ENCODE data around the gene CASS4. TPM values are rescaled to one million over a fixed set of nuclear protein-coding genes. Genes with fewer than 3 reads are reported as not detected.

The CASS4 gene
- total and polyA plus RNA-seq, 2 donors (not counting 3 experiments of a cell fraction or from before 2014, with no cell fraction given) = not detected

DNA sequence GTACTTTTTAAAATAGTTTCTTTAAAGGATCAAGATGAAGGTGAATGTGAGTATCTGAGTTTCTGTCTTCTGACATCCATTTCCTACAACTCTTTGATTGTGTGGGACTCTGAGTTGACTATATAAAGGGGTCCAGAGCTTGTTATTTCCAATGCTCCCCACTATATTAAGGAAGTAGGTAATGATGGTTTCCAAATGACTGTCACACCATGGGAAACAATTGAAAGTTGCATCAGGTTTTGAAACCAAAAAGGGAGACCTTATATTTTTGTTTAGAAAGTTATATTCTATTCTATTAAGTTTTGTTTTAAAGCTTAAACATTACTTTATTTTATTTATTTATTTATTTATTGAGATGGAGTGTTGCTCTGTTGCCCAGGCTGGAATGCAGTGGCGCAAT is 11.2 kb downstream of the CASS4 start:
- BruUV-seq (replicated peaks) = no TSS peak
- no peak for FAIRE-seq
- Histone ChIP-seq H3K4me1 (ENCODE audit: control insufficient read depth, extremely low read depth, insufficient read depth, low read length) (peaks cover 37% of the 10 kb centered on the region), H2AFZ (ENCODE audit: low read depth, low read length) (no peak overlapping the region), H3K36me3 (ENCODE audit: control insufficient read depth in 2 of 2, extremely low read depth in 1 of 2, insufficient read depth in 2 of 2, low read length in 2 of 2) (no peaks in the 10 kb centered on the region), H3K4me2 (ENCODE audit: insufficient read depth, low read length) (peak overlapping the region; percentile 41), H3K9me3 (replicated peaks; ENCODE audit: control insufficient read depth, insufficient read depth, low read length) (no peaks in the 10 kb centered on the region), H3K9me1 (replicated peaks; ENCODE audit: control insufficient read depth, extremely low read depth, insufficient read depth, low read length) (no peaks in the 10 kb centered on the region), H4K20me1 (replicated peaks; ENCODE audit: control insufficient read depth, extremely low read depth, insufficient read depth, low read length) (no peaks in the 10 kb centered on the region), H3K27me3 (ENCODE audit: control insufficient read depth in 2 of 2, insufficient read depth in 2 of 2, low read length in 2 of 2) (peaks cover 31 to 32% of the 10 kb centered on the region in 2 experiments), H3K9ac (replicated peaks; ENCODE audit: extremely low read depth, insufficient read depth, low read length) (no peak overlapping the region), H3K4me3 (replicated peaks in 1 of 3; ENCODE audit: insufficient read depth in 1 of 3, low read depth in 1 of 3, low read length in 3 of 3) (no peak overlapping the region), H3K27ac (ENCODE audit: insufficient read depth, low read depth, low read length) (no peak overlapping the region), H3K79me2 (ENCODE audit: control insufficient read depth, insufficient read depth, low read length) (no peaks in the 10 kb centered on the region)
- no peak for TF ChIP-seq POLR2AphosphoS5 (IDR thresholded peaks at IDR 0.05; ENCODE audit: insufficient read depth, low read depth, low read length)
- TF ChIP-seq, protein P1, sequence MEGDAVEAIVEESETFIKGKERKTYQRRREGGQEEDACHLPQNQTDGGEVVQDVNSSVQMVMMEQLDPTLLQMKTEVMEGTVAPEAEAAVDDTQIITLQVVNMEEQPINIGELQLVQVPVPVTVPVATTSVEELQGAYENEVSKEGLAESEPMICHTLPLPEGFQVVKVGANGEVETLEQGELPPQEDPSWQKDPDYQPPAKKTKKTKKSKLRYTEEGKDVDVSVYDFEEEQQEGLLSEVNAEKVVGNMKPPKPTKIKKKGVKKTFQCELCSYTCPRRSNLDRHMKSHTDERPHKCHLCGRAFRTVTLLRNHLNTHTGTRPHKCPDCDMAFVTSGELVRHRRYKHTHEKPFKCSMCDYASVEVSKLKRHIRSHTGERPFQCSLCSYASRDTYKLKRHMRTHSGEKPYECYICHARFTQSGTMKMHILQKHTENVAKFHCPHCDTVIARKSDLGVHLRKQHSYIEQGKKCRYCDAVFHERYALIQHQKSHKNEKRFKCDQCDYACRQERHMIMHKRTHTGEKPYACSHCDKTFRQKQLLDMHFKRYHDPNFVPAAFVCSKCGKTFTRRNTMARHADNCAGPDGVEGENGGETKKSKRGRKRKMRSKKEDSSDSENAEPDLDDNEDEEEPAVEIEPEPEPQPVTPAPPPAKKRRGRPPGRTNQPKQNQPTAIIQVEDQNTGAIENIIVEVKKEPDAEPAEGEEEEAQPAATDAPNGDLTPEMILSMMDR (IDR thresholded peaks at IDR 0.05; ENCODE audit: extremely low read depth in 1 of 2, insufficient read depth in 1 of 2, low read depth in 1 of 2, low read length in 2 of 2) = no peak
- TF ChIP-seq, protein P2, sequence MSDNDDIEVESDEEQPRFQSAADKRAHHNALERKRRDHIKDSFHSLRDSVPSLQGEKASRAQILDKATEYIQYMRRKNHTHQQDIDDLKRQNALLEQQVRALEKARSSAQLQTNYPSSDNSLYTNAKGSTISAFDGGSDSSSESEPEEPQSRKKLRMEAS (IDR thresholded peaks at IDR 0.05; ENCODE audit: insufficient read depth, insufficient read length) = no peak
- no peak for TF ChIP-seq EZH2 (IDR thresholded peaks at IDR 0.05; ENCODE audit: borderline replicate concordance, low read depth, low read length, severe bottlenecking)
- TF ChIP-seq GATA2 (IDR thresholded peaks at IDR 0.05; ENCODE audit: insufficient read depth, insufficient read length, low read depth, low read length) = no peak
- TF ChIP-seq POLR2A (IDR thresholded peaks at IDR 0.05; ENCODE audit: low read depth, low read length) = no peak
- no peak for TF ChIP-seq FOS (IDR thresholded peaks at IDR 0.05; ENCODE audit: borderline replicate concordance, insufficient read depth, low read length)
- no peak for TF ChIP-seq JUN (IDR thresholded peaks at IDR 0.05; ENCODE audit: borderline replicate concordance, insufficient read depth, insufficient read length, low read depth)
- TF ChIP-seq MYC (IDR thresholded peaks at IDR 0.05; ENCODE audit: low read depth, low read length) = no peak
- ChIA-PET POLR2A (no interaction called here), CTCF (interaction anchor here (1.0 to 2.4 kb wide), 5 partner anchors 11 to 127 kb away, joined by 3 to 11 read pairs (median 5); partner anchors contain the start of genes AURKA, CASS4 and CSTF1)
- intact Hi-C loops (cut with micrococcal nuclease) (loop anchor here (2.0 kb wide), 1 partner anchor 22 kb away; no protein-coding TSS in a partner anchor), dilution Hi-C loops (cut with MboI; ENCODE audit: extremely low pct_ligation_motif_present, low sequenced_read_pairs) (no loop called here)
- DNase-seq (ENCODE audit: low read depth, low spot score) = no peak
